OCI-M1 (cell line): ENCODE data around the gene NANS.
"Not testable (repeated sequence)": the region's sequence is repeated elsewhere in the genome, so short reads cannot be mapped to it uniquely, and the experiment has no call there.

Experiments
- DNase-seq: peaks from one replicate; lab custom pipeline; 2025; lab: John Stamatoyannopoulos, UW

The NANS gene

DNA sequence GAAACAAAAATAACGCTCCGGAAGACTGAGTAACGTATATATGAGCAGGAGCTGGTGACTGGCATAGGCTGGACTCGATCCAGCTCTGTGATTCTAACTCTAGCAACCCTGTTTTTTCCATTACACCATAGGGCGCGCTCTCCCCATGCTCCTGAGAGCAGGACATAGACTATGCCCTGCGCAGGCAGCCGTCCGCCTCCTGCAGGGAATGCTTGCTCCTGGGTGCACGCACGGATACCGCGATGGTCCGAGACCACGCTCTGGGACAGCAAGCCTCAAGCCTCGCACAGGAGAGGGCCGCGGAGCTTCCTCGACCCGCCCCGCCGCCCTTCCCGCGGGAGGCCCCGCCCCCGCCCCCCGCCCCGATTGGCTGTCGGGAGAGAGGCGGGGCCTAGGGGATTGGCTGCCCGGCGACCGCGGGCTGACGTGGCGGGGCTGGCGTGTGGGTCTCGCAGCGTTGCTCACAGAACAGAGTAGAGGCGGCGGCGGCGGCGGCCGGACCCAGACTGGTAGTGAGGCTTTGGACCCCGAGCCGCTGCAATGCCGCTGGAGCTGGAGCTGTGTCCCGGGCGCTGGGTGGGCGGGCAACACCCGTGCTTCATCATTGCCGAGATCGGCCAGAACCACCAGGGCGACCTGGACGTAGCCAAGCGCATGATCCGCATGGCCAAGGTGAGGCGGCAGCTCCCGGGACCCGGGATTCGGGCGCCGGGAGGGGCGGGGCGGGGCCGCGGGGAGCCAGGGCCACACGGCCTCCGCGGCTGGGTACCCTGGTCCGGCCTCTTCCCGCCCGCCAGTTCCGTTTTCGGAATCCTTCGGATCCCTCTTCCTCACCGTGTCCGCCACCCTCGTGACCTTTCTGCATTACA lies at the start of gene NANS:
NANS (plus strand) TSS at position 464 of the 869 bp plus-strand sequence; CDS start at position 541, 77 bp downstream.
- DNase-seq: peak; percentile 95

DNA sequence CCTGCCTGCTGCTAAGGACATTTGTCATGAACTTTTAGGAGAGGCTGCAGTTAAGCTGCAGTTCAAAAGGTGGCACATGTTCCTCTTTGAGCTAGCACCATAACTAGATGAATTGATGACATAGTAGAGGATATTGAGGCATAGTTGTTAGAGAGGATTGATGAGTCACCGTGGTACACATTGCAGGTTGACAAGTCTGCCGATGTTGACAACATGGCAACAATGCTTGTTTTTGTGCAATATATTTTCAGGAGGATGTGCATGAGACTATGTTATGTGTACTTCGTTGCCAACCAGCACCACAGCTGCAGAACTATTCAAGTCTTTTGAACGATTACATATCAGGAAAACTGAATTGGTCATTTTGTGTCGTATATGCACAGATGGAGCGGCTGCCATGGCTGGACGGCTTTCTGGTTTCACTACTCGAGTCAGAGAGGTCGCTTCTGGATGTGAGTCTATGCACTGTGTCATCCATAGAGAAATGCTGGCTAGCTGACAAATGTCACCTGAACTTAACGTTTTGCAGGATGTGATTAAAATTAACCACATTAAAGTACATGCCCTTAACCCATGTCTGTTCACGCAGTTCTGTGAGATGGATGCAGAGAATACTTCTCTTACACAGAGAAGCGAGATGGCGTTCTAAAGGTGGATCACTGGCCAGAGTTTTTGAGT lies 49.1 kb upstream of the NANS start:
- no peak for DNase-seq

DNA sequence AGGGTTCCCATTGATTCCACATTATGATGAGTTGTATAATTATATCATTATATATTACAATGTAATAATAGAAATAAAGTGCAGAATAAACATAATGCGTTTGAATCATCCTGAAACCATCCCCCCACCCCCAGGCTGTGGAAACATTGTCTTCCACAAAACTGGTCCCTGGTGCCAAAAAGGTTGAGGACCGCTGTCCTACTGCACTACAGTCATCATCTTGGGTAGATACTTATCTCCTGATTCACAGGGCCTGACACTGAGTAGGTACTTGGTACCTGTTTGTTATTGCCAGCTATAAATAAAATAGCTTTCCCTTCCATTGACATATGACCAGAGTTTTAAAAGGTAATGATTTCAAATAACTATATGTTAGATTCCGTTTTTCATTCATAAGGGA lies 47.8 kb upstream of the NANS start:
- DNase-seq: no peak

GRCh38 chr9:98009437-98009836 lies 47.1 kb upstream of the NANS start:
- no peak for DNase-seq

GRCh38 chr9:98009936-98010335 lies 46.6 kb upstream of the NANS start:
- DNase-seq: no peak

GRCh38 chr9:98010445-98010844 lies 46.1 kb upstream of the NANS start:
- DNase-seq: no peak

- DNase-seq: no peak
Measured at GRCh38 chr9:98011122-98011521, 45.4 kb upstream of the NANS start.

DNA sequence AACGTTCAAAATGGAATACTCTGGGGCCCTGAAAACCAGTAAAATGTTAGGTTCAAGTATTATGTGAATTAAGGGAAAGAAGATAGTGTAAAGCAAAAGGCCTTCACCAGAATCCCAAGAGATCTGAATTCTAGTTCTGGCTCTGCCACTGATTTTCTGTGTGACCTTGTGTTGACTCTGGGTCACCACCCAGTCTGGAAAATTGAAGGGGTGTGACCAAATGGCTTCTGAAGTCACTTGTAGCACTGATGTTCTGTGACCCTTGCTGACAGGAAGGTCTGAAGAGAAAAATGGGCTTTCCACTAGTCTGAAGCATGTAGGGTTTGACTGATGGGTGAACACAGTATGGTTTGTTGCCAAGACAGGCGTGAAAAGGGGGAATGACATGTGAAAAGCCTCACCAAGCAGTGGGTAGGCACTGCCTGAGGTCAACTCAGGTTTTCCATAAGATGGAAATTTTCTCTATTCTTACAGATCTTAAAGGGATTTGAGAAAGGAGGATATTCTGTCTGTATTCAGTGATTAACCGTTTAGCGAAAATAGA lies 40.3 kb upstream of the NANS start:
- no peak for DNase-seq

- DNase-seq: no peak
Measured at GRCh38 chr9:98017306-98017705, 39.2 kb upstream of the NANS start.

DNA sequence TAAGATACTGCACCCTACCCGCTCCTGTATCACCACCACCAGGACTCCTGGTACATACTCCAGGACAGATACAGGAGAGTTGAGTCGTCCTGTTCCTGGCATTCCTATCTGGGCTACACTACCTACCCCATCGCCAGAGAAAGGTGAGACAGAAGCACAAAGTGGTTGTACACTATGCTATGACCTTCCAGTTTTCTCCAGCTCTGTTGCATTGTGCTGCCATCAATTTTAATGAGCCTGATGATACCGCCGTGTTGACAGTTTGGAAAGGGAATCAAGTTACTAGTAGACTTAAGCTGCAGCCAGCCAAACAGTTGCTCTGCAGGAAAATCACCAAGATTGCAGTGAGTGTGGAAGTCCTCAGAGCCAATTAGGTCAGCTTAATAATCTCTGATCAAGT lies 38.2 kb upstream of the NANS start:
- no peak for DNase-seq

- DNase-seq: no peak
Measured at GRCh38 chr9:98019098-98019497, 37.4 kb upstream of the NANS start.

DNA sequence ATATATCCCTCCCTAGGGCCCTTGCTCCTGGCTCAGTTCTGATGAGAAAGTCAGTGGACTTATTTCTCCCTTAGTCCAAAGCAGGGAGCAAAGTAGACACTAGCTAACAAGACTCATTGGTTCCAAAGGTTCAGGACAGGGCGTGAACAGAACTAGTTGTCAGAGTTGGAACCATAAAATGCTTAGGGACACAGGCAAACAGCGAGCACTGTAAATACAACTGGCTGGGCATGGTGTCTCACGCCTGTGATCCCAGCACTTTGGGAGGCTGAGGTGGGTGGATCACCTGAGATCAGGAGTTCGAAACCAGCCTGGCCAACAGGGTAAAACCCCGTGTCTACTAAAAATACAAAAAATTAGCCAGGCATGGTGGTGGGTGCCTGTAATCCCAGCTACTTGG lies 36.7 kb upstream of the NANS start:
- DNase-seq: not testable (repeated sequence)

DNA sequence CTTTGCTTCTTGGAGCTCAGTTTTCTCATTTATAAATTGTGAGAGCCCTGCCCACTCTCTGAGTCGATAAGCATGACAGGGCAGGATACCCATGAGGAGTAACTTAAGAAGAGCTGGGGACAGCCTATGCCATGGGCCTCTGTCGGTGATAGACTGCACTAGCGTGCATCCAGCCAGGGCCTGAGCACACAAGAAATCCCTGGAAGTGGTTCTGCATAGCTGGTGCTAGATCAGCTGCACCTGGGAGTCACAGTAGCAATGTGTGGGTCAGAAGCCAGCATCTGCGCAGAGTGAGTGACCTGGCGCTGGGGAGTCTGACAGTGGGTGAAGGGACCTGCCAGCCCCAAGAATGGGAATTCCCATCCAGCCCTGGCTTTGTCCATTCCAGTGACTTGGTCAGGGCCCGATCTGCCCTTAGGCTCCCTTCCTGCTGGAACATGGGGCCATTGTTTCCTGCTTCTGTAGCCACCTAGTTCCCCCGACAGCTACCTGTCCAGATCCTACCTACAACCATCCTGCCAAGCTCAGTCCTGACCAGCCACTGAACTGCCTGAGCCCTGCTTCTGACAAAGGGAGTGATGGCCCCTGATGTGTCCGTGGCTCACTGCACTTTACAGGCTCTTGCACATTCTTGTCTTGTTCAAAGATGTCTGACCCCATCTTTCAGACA lies 35.9 kb upstream of the NANS start:
- no peak for DNase-seq

- no peak for DNase-seq
Measured at GRCh38 chr9:98021306-98022040, 35.1 kb upstream of the NANS start.

GRCh38 chr9:98022447-98022846 lies 34.1 kb upstream of the NANS start:
- no peak for DNase-seq

DNA sequence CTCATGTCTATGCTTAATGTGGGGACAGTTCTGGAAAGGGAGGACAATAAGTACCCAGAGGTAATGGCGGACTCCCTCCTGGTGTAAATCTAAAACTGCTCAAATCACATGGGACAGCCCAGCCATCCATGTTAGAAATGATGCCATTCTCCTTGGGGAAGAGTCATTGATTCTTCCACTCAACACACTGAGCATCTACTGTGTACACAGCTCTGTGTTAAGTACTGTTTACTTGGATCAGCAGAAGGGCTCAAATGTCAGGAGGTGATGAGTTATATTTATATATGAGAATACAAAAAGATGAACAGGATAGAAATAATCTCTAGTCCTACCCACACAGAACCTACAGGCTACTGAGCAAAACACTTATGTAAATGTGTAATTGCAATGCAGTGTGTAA lies 31.8 kb upstream of the NANS start:
- no peak for DNase-seq

- DNase-seq: no peak
Measured at GRCh38 chr9:98031169-98031568, 25.4 kb upstream of the NANS start.

- DNase-seq: no peak
Measured at GRCh38 chr9:98031935-98032334, 24.6 kb upstream of the NANS start.

DNA sequence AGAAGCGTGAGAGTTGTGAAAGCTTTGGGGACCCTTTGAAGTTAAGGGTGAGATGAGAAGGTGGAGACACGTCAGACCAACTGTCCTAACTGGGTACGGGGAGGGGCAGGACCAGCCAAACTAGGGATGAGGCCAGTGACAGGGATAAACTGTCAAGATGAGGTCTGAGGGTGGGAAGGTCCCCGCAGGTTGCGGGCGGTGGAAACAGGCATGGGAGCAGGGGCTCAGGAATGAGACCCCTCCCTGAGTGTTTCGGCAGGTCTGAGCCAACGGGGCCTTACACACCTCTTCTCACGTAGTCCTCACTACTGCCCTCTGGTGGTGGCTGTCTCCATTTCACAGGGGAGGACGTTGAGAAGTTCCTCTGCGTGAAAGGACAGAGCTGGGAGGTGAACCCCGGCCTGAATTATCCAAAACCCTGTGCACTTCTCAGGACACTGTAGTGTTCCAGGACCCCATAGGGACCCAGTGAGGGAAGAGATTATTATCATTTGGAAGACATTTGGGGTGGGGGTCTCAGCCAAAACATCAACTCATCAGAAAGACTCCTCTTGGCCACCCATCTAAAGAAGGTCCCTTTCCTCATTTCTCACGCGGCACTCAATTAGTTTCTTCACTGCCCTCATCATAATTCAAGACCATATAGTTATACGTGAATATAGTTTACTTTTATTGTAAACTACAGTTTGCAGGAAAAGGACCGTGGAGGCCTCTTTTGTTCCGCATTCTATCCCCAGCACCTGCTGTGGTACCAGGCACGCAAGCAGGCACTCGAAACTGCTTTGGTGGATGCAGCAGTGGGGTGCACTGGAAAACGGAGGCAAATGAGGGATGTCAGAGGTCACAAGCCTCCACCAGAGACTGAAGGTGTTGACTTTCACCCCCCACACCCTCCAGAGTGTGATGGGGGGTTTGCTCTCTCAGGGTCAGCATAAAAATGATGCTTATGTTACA lies 21.7 kb upstream of the NANS start:
- DNase-seq: peak; percentile 91

DNA sequence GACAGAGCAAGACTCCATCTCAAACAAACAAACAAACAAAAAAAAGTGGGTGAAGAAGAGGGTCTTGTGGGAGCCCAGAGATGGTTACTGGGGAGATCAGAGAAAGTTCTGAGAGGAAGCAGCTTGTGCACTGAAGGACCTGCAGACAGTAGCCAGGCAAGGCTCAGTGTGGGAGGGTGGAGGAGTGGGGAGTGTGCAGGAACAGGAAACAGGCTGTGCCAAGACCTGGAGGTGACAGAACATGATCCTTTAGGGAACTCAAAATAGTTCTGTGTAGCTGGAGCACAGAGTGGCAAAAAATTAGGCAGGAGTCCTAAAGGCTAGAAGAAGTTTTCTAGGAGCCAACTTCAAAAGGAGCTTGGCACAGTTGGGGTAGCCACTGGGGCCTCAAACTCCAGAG lies 19.2 kb upstream of the NANS start:
- no peak for DNase-seq

DNA sequence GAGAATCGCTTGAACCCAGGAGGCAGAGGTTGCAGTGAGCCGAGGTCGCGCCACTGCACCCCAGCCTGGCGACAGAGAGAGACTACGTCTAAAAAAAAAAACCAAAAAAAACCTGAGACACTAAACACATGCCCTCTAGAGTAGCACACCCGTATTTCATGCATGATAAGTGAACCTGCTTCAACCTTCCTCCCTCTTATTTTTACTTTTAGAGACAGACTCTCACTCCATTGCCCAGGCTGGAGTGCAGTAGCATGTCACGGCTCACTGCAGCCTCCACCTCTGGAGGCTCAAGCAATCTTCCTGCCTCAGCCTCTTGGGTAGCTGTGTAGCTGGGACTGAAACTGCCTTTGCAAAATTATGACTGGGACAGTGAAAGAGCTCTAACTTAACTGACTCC lies 17.6 kb upstream of the NANS start:
- peak; percentile 35 for DNase-seq
